Pancreas (tissue), 10 donors: ENCODE measurements around the gene SCOC. TPM values are rescaled to one million over a fixed set of nuclear protein-coding genes. Genes with fewer than 3 reads are reported as not detected.

ENCODE experiments used
- ATAC-seq, 4 donors: fragments of 200-7000 bp; cut with Tn5 transposase; one replicate each; pipeline versions ENCODE4 v1.8.0 to v1.9.1; 2020; ENCODE audit warnings: mild to moderate bottlenecking in 4 of 4, moderate library complexity in 4 of 4
- DNase-seq, 6 donors: peaks; one replicate each; pipeline ENCODE4 v3.0.0-alpha.2; 2020
- FAIRE-seq: peaks from 2 replicates; lab custom pipeline; 2012; peaks lifted over from hg19 to GRCh38; lab: Jason Lieb, UNC
- H3K27ac ChIP-seq, 4 donors: fragments of 200-600 bp; sonication (generic); 1 replicate in 3 of 4; 2 replicates in 1 of 4; pipeline versions ENCODE4 v1.5.0 to v1.8.0; 2020
- H3K27me3 ChIP-seq, 4 donors: fragments of 200-600 bp; one replicate each; pipeline ENCODE4 v1.8.0; 2021
- H3K36me3 ChIP-seq, 3 donors: fragments of 200-600 bp; sonication (generic) in 1 of 3; one replicate each; pipeline versions ENCODE4 v1.5.0 to v1.8.0; 2020 to 2021
- H3K4me1 ChIP-seq, 3 donors: fragments of 200-600 bp; one replicate each; pipeline ENCODE4 v1.8.0; 2021
- H3K4me3 ChIP-seq, 4 donors: fragments of 200-600 bp; sonication (generic) in 2 of 4; one replicate each; pipeline versions ENCODE4 v1.5.0 to v1.8.0; 2020 to 2021
- H3K9me3 ChIP-seq, 4 donors: fragments of 200-600 bp; one replicate each; pipeline ENCODE4 v1.8.0; 2021
- CTCF ChIP-seq, 4 donors: fragments of 200-600 bp; sonication (generic) in 3 of 4; IDR thresholded peaks; one replicate each; pipeline versions ENCODE4 v1.5.0 to v1.8.0; 2021; ENCODE audit warnings: antibody characterized with exemption in 4 of 4
- WGBS, 2 donors: extraction: QIAGEN DNeasy Blood & Tissue Kit; methylation state at CpG; one replicate each; pipeline ENCODE4 v1.1.7; 2013; 5-methylcytosine and 5-hydroxymethylcytosine counted together
- intact Hi-C, 3 donors: fragments of 100-400 bp; cut with DNase I; formaldehyde crosslinking; loops; one replicate each; pipeline versions ENCODE4 v1.11.1 to v1.14.2; 2022
- polyA plus RNA-seq, 2 donors: library from polyadenylated mRNA; stranded (reverse); fragments of 200-250 nt; gene quantifications; one replicate each; pipeline ENCODE4 v1.2.3, GENCODE V29; 2013
- total RNA-seq, 6 donors: library from RNA; stranded (reverse); fragmentation: NEBNext Ultra II Directional in 4 of 6; extraction: Animal tissue kit (Norgen Biotek cat#: 25700) in 4 of 6; gene quantifications; one replicate each; pipeline versions ENCODE4 v1.2.1 to v1.2.4, GENCODE V29; 2021 to 2023
- donor health status: healthy with polysubstance abuse.
- donor health status: DM: no; HTN: no; CAD: no; lungs with moderate emphysema.
- donor health status: DM: no; HTN: no; CAD: no.
- donor health status: control.
- donor health status: control.
- donor health status: Bipolar disorder and iron deficiency.
- donor health status: DM: yes; HTN: yes; CAD: no.
- donor health status: DM: no; HTN: no; CAD: no.
- donor health status: DM: no; HTN: no; CAD: no.
- donor health status: DM: yes; HTN: yes; CAD: no.

The SCOC gene
- total and polyA plus RNA-seq, 8 donors, result 19.4 to 62.5 (median 35.4) TPM

- WGBS, 2 donors, result 20 to 25% methylated on average over 7 of the region's 7 CpGs
- Histone ChIP-seq H3K36me3 (no peaks in the 10 kb centered on the region), H3K27me3 (no peaks in the 10 kb centered on the region), H3K27ac (peak overlapping the region in 1 of 4 donors; percentile 4), H3K4me1 (no peaks in the 10 kb centered on the region), H3K4me3 (peak overlapping the region; percentile 45 to 68 (median 56)), H3K9me3 (no peaks in the 10 kb centered on the region)
- no peak for FAIRE-seq
- no peak for TF ChIP-seq CTCF (IDR thresholded peaks at IDR 0.05)
- peak in 1 of 6 donors; percentile 35 for DNase-seq
- peak in 1 of 4 donors; percentile 15 for ATAC-seq
- intact Hi-C loops, result no loop called here
Measured at GRCh38 chr4:140427919-140428471, 54.5 kb downstream of the SCOC start.

Other genes with a start within 250 kb of the SCOC start
- gene MAML3, start 219.5 kb upstream of the SCOC start, total RNA-seq, result 1 to 10 TPM; 5.3 to 8.9 (median 6.5) TPM
- gene MAML3, start 219.5 kb upstream of the SCOC start, polyA plus RNA-seq, result 1 to 10 TPM; 3.8 to 4.0 TPM
- gene CLGN, start 54.0 kb downstream of the SCOC start, total RNA-seq, result 1 to 10 TPM in 3 of 6 donors, under 1 TPM in 3; 0.65 to 3.2 (median 1.0) TPM
- gene CLGN, start 54.0 kb downstream of the SCOC start, polyA plus RNA-seq, result 1 to 10 TPM; 1.1 to 5.8 TPM
- gene MGAT4D, start 124.6 kb downstream of the SCOC start, total RNA-seq, result under 1 TPM in 1 of 6 donors, not detected in 5; 0.43 TPM
- not detected for gene MGAT4D, start 124.6 kb downstream of the SCOC start, polyA plus RNA-seq
- gene ELMOD2, start 150.5 kb downstream of the SCOC start, total RNA-seq, result 10 to 100 TPM in 5 of 6 donors, 1 to 10 TPM in 1; 9.9 to 18.3 (median 13.3) TPM
- gene ELMOD2, start 150.5 kb downstream of the SCOC start, polyA plus RNA-seq, result 1 to 10 TPM; 5.0 to 7.5 TPM
- not detected for gene UCP1, start 195.3 kb downstream of the SCOC start, total RNA-seq
- under 1 TPM in 1 of 2 donors, not detected in 1; 0.11 TPM for gene UCP1, start 195.3 kb downstream of the SCOC start, polyA plus RNA-seq